Measurements from ENCODE around the gene EPHB3. TPM values are rescaled to one million over a fixed set of nuclear protein-coding genes. Genes with fewer than 3 reads are reported as not detected.

The EPHB3 gene
- total RNA-seq: 9.7 and 13.4 TPM in 2 replicates
- long read RNA-seq: 0 reads

- H3K4me3 Mint-ChIP-seq: peak within 1 kb of the TSS; percentile 93
- DNase-seq (ENCODE audit: low read depth, low spot score): peak; percentile 100
- H3K9me3 Mint-ChIP-seq: no peaks in the 10 kb centered on the region
- H3K27me3 Mint-ChIP-seq (ENCODE audit: low read depth): peaks cover 47% of the 10 kb centered on the region
- no peak within 1 kb of the TSS for H3K27ac Mint-ChIP-seq (ENCODE audit: unreplicated experiment)
- no peaks in the 10 kb centered on the region for H3K36me3 Mint-ChIP-seq (ENCODE audit: low read depth)
- peaks cover 33% of the 10 kb centered on the region for H3K4me1 Mint-ChIP-seq
- TF ChIP-seq CTCF (conservative IDR thresholded peaks at IDR 0.05): peak; percentile 100
These were observed at the start of gene EPHB3 for GRCh38 chr3:184561061-184561912. Gene EPHB3, plus strand, starts transcription at chr3:184561785. Its CDS starts 451 bp downstream, at chr3:184562236.

DNA sequence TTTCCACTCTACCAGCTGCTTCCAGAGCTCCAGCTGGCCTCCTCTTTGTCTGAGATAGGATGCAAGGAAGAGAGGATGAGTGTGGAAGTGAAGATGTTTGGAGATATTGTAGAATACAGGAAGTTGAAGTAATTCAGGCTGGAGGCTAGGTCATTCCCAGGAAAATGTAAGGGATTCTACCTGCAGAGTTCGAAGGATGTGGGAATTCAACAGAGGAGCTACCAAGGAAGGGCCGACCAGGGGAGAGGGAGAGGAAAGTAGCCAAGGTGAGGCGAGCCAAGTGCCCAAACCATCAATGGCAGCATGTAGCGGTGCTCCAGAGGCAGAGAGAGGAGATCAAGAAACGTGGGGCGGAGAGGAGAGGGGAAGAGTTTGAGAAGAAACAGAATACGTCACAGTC, 49.0 kb upstream of the EPHB3 start:
- H3K27me3 Mint-ChIP-seq (ENCODE audit: low read depth): peaks cover 79% of the 10 kb centered on the region
- H3K9me3 Mint-ChIP-seq: peaks cover 5% of the 10 kb centered on the region
- DNase-seq (ENCODE audit: low read depth, low spot score): no peak
- no peak overlapping the region for H3K27ac Mint-ChIP-seq (ENCODE audit: unreplicated experiment)
- peaks cover 10% of the 10 kb centered on the region for H3K4me1 Mint-ChIP-seq
- TF ChIP-seq CTCF (conservative IDR thresholded peaks at IDR 0.05): no peak
- peak overlapping the region; percentile 56 for H3K4me3 Mint-ChIP-seq
- peaks cover 3% of the 10 kb centered on the region for H3K36me3 Mint-ChIP-seq (ENCODE audit: low read depth)

DNA sequence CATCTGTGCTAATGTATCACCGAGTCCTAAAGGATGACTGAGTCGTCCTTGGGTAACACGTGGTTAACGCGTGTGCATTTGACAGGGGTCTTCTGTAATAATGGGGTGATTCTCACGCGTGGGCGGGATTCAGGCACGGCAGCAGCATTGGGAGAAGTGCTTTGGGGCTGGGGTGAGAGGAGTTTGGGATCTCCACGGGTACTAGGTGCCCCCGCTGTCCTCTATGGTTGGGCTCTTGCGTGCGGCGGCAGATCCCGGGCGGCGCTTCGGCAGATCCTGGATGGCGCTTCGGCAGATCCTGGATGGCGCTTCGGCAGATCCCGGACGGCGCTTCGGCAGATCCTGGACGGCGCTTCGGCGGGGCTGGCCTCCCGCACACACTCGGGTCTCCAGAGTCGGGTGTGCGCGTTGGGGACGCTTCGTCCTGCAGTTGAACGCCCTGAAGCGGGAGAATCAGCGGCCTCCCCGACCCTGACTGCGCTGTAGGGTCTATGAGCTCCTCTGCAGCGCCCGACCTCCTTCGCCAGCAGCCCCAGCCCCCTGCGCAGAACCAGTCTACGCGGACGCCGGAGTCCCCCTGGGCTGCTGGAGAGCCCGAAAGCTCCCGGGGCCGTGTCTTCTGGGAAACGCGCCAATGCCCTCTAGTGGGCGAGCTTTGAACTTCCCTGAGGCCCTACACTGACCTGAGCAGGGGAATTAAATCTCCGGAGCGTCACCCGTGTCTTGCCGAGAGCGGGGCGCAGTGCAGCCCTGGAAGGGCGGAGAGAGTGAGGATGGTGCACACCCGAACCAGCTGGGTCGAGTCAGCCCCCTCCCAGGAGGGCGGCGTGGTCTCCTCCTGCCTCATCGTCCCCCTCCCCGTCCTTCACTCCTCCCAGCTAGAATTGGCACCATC, 48.1 kb upstream of the EPHB3 start:
- DNase-seq (ENCODE audit: low read depth, low spot score): peak; percentile 94
- Mint-ChIP-seq H3K4me3 (peak overlapping the region; percentile 49), H3K27me3 (ENCODE audit: low read depth) (peaks cover 82% of the 10 kb centered on the region), H3K36me3 (ENCODE audit: low read depth) (peaks cover 3% of the 10 kb centered on the region), H3K27ac (ENCODE audit: unreplicated experiment) (no peak overlapping the region), H3K9me3 (peaks cover 5% of the 10 kb centered on the region), H3K4me1 (peaks cover 10% of the 10 kb centered on the region)
- peak; percentile 91 for TF ChIP-seq CTCF (conservative IDR thresholded peaks at IDR 0.05)

GRCh38 chr3:184514171-184514490, 47.5 kb upstream of the EPHB3 start:
- no peak for DNase-seq (ENCODE audit: low read depth, low spot score)
- Mint-ChIP-seq H3K4me3 (peak overlapping the region; percentile 49), H3K27ac (ENCODE audit: unreplicated experiment) (no peak overlapping the region), H3K9me3 (peaks cover 5% of the 10 kb centered on the region), H3K4me1 (peaks cover 10% of the 10 kb centered on the region), H3K27me3 (ENCODE audit: low read depth) (peaks cover 88% of the 10 kb centered on the region), H3K36me3 (ENCODE audit: low read depth) (peaks cover 3% of the 10 kb centered on the region)
- TF ChIP-seq CTCF (conservative IDR thresholded peaks at IDR 0.05): no peak

DNA sequence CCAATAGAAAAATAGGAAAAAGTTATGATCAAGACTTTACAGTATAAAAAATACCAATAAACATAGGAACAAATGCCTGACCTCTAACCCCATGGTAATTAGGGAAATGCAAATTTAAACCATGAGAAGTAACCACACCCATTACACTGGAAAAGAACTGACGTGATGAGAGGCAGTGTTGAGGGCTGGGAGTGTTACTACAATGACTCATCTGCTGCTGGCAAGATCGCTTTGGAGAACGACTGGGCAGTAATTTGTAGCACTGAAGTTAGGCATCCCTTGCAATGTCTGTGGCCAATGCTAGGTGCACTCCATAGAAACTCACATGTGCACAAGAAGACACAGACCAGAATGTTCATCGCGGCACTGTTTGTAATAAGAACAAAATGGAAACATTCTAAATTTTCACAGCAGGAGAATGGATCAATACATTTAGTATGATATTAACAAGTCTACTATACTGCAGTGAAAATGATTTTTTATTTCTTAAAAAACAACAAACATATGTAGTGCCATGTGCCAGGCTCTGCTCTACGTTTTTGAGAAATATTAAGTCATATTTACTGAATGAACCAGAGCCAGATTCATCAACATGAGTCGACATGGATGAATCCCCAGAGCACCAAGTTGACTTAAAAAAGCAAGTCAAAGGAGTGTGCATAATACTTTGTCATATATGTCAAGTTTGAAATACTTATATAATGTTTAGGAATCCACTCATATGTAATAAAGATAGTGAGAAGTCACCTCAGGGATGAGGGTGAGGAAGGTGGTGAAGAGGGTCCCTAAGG, 37.6 kb upstream of the EPHB3 start:
- Mint-ChIP-seq H3K4me1 (peaks cover 13% of the 10 kb centered on the region), H3K4me3 (peak overlapping the region; percentile 18), H3K27me3 (ENCODE audit: low read depth) (peaks cover 72% of the 10 kb centered on the region), H3K27ac (ENCODE audit: unreplicated experiment) (no peak overlapping the region), H3K36me3 (ENCODE audit: low read depth) (no peaks in the 10 kb centered on the region), H3K9me3 (no peaks in the 10 kb centered on the region)
- no peak for DNase-seq (ENCODE audit: low read depth, low spot score)
- TF ChIP-seq CTCF (conservative IDR thresholded peaks at IDR 0.05): no peak
